Activated CD4-positive, alpha-beta T cell treated with anti-CD3 and anti-CD28 coated beads for 36 hours (primary cell): Measurements from ENCODE around the gene C1RL. TPM values are rescaled to one million over a fixed set of nuclear protein-coding genes. Genes with fewer than 3 reads are reported as not detected.
"Not testable (repeated sequence)": the region's sequence is repeated elsewhere in the genome, so short reads cannot be mapped to it uniquely, and the experiment has no call there.

ENCODE experiments used
- ATAC-seq: fragments of 200-7000 bp; cut with Tn5 transposase; one replicate; pipeline ENCODE4 v1.10.0; 2021; ENCODE audit warnings: mild to moderate bottlenecking, moderate library complexity
- CTCF ChIA-PET: fragments of 350-600 bp; sonication (Branson Sonifier 250); formaldehyde crosslinking; loops from one replicate; lab custom pipeline; 2021; ENCODE audit warnings: antibody characterized with exemption; lab: Charles Lee
- POLR2A ChIA-PET: fragments of 350-600 bp; sonication (Branson Sonifier 250); formaldehyde crosslinking; loops from one replicate; lab custom pipeline; 2021; ENCODE audit warnings: antibody characterized with exemption, inconsistent platforms; lab: Charles Lee
- DNase-seq: peaks from one replicate; pipeline ENCODE4 v3.0.0-alpha.2; 2020
- H3K27ac Mint-ChIP-seq: one replicate; pipeline ENCODE4 v1.8.0; 2021; ENCODE audit warnings: mixed read lengths
- H3K27me3 Mint-ChIP-seq: one replicate; pipeline ENCODE4 v1.8.0; 2021; ENCODE audit warnings: mixed read lengths
- H3K36me3 Mint-ChIP-seq: one replicate; pipeline ENCODE4 v1.8.0; 2021; ENCODE audit warnings: low read depth, mixed read lengths
- H3K4me1 Mint-ChIP-seq: one replicate; pipeline ENCODE4 v1.8.0; 2021; ENCODE audit warnings: mixed read lengths
- H3K4me3 Mint-ChIP-seq: one replicate; pipeline ENCODE4 v1.8.0; 2021; ENCODE audit warnings: mild to moderate bottlenecking, moderate library complexity, mixed read lengths
- H3K9me3 Mint-ChIP-seq: one replicate; pipeline ENCODE4 v1.8.0; 2021; ENCODE audit warnings: low read depth, mixed read lengths
- intact Hi-C, 2 experiments: fragments of 100-400 bp; cut with DNase I in 1 of 2; cut with micrococcal nuclease in 1 of 2; formaldehyde crosslinking; loops; one replicate each; pipeline versions ENCODE4 v1.14.2 to v1.15.1; 2022 to 2024; cut with DNase I, micrococcal nuclease
- total RNA-seq, 2 experiments: library from RNA; stranded (reverse); gene quantifications; one replicate each; pipeline ENCODE4 v1.2.3, GENCODE V29; 2021

The C1RL gene
- total RNA-seq, 2 experiments from 2014 or later = 17.3 to 18.9 TPM

- Mint-ChIP-seq H3K27ac (no peak overlapping the region), H3K36me3 (no peaks in the 10 kb centered on the region), H3K4me1 (no peaks in the 10 kb centered on the region), H3K4me3 (no peak overlapping the region), H3K9me3 (no peaks in the 10 kb centered on the region), H3K27me3 (peaks cover 12% of the 10 kb centered on the region)
- ATAC-seq (no peak), DNase-seq (no peak)
- intact Hi-C loops = no loop called here
- POLR2A ChIA-PET = no interaction called here
- CTCF ChIA-PET = no interaction called here
These were observed 47.4 kb downstream of the C1RL start for GRCh38 chr12:7061596-7061995.

GRCh38 chr12:7061138-7061537 is 47.9 kb downstream of the C1RL start:
- intact Hi-C loops = no loop called here
- DNase-seq = no peak
- POLR2A ChIA-PET = no interaction called here
- Mint-ChIP-seq H3K27me3 (peaks cover 12% of the 10 kb centered on the region), H3K4me3 (no peak overlapping the region), H3K27ac (no peak overlapping the region), H3K36me3 (no peaks in the 10 kb centered on the region), H3K9me3 (no peaks in the 10 kb centered on the region), H3K4me1 (no peaks in the 10 kb centered on the region)
- CTCF ChIA-PET = no interaction called here
- ATAC-seq = no peak

DNA sequence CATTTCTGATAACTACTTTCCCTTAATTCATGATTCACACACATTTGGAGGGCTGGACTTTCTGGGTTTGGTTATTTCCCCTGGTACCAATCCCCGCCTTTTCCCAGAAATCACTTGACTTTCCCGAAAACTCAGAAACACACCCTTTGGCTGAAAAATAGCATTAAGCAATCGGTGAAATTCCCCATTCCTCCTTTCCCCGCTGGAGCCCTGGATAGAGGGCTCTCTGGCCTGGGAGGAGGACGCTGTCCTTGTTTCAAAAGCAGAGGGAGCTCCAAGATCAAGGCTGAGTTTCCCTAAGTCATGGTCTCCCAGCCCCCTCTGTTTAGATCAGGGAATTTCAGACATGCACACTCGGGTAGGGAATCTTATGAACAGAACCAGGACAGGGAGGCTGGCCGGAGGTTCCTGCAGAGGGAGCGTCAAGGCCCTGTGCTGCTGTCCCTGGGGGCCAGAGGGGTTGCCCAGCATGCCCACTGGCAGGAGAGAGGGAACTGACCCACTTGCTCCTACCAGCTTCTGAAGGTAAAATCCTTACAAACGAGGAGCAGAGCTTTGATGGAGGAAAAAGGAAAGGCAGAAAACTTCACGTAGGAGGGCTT is 48.6 kb downstream of the C1RL start, which contains the start of gene C1S:
Gene C1S, plus strand, starts transcription at position 366 of the 602 bp plus-strand sequence. CDS start 1,195 bp downstream, outside the sequence.
- CTCF ChIA-PET = interaction anchor here (0.7 kb wide), 1 partner anchor 114 kb away, joined by 3 read pairs; no protein-coding TSS in a partner anchor
- intact Hi-C loops = no loop called here
- ATAC-seq (no peak), DNase-seq (no peak)
- Mint-ChIP-seq H3K36me3 (no peaks in the 10 kb centered on the region), H3K4me1 (no peaks in the 10 kb centered on the region), H3K9me3 (no peaks in the 10 kb centered on the region), H3K4me3 (no peak within 1 kb of the TSS), H3K27ac (no peak within 1 kb of the TSS), H3K27me3 (peaks cover 12% of the 10 kb centered on the region)
- POLR2A ChIA-PET = no interaction called here

GRCh38 chr12:7059780-7060179 is 49.2 kb downstream of the C1RL start:
- H3K36me3 Mint-ChIP-seq = no peaks in the 10 kb centered on the region
- H3K4me1 Mint-ChIP-seq = no peaks in the 10 kb centered on the region
- DNase-seq = no peak
- H3K9me3 Mint-ChIP-seq = no peaks in the 10 kb centered on the region
- ATAC-seq = no peak
- POLR2A ChIA-PET = no interaction called here
- no peak overlapping the region for H3K27ac Mint-ChIP-seq
- H3K27me3 Mint-ChIP-seq = peaks cover 12% of the 10 kb centered on the region
- no peak overlapping the region for H3K4me3 Mint-ChIP-seq
- CTCF ChIA-PET = interaction anchor here (0.7 to 1.3 kb wide), 2 partner anchors 9 to 113 kb away, joined by 3 read pairs; no protein-coding TSS in a partner anchor
- intact Hi-C loops = no loop called here

- CTCF ChIA-PET = interaction anchor here (1.3 kb wide), 1 partner anchor 9 kb away, joined by 3 read pairs; no protein-coding TSS in a partner anchor
These were observed 50.1 kb downstream of the C1RL start for GRCh38 chr12:7058850-7059395.

GRCh38 chr12:7058163-7058845 is 50.7 kb downstream of the C1RL start:
- Mint-ChIP-seq H3K27me3 (peaks cover 14% of the 10 kb centered on the region), H3K27ac (no peak overlapping the region), H3K36me3 (no peaks in the 10 kb centered on the region), H3K4me1 (no peaks in the 10 kb centered on the region), H3K4me3 (no peak overlapping the region), H3K9me3 (no peaks in the 10 kb centered on the region)
- no peak for DNase-seq
- intact Hi-C loops = no loop called here
- ChIA-PET POLR2A (no interaction called here), CTCF (interaction anchor here (1.3 to 1.5 kb wide), 3 partner anchors 34 to 55 kb away, joined by 3 to 5 read pairs (median 4); partner anchors contain the start of gene C1R)
- no peak for ATAC-seq

More at GRCh38 chr12:7058850-7059395, 50.1 kb downstream of the C1RL start:
- Mint-ChIP-seq H3K36me3 (no peaks in the 10 kb centered on the region), H3K27me3 (peaks cover 14% of the 10 kb centered on the region), H3K4me1 (no peaks in the 10 kb centered on the region), H3K4me3 (no peak overlapping the region), H3K9me3 (no peaks in the 10 kb centered on the region), H3K27ac (no peak overlapping the region)
- ATAC-seq = no peak
- intact Hi-C loops = no loop called here
- POLR2A ChIA-PET = no interaction called here
- no peak for DNase-seq

DNA sequence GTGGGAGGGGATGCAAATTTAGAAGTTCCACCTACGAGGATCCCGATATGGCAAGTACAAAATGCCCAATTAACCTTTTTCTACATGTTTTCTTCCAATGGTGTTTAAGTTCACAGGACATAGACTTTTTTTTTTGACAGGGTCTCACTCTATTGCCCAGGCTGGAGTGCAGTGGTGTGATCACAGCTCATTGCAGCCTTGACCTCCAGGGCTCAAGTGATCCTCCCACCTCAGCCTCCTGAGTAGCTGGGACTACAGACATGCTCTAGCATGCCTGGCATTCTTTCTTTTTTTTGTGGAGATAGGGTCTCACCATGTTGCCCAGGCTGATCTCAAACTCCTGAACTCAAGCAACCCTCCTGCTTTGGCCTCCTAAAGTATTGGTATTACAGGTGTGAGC is 53.3 kb downstream of the C1RL start:
- H3K4me1 Mint-ChIP-seq, DNase-seq, ATAC-seq, H3K27ac Mint-ChIP-seq, H3K36me3 Mint-ChIP-seq, H3K9me3 Mint-ChIP-seq, H3K4me3 Mint-ChIP-seq, POLR2A ChIA-PET, intact Hi-C loops: not testable (repeated sequence)
- H3K27me3 Mint-ChIP-seq = peaks cover 14% of the 10 kb centered on the region
- CTCF ChIA-PET = interaction anchor here (0.6 to 0.9 kb wide), 4 partner anchors 11 to 130 kb away, joined by 3 to 4 read pairs (median 3); no protein-coding TSS in a partner anchor

DNA sequence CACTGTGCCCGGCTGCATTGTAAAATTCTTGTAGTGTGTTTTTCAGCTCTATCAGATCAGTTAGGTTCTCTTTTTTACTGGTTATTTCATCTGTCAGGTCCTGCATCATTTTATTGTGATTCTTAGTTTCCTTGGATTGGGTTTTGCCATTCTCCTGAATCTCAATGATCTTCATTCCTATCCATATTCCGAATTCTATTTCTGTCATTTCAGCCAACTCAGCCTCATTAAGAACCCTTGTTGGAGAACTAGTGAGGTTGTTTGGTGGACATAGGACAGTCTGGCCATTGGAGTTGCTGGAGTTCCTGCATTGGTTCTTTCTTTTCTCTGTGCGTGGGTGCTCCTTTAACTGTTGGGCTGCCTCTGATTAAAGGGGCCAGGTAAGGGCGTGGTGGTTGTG is 54.1 kb downstream of the C1RL start:
- ATAC-seq = no peak
- H3K27me3 Mint-ChIP-seq = peaks cover 12% of the 10 kb centered on the region
- DNase-seq = no peak
- intact Hi-C loops = no loop called here
- ChIA-PET POLR2A (interaction anchor here (0.7 kb wide), 1 partner anchor 24 kb away, joined by 3 read pairs; no protein-coding TSS in a partner anchor), CTCF (interaction anchor here (0.7 kb wide), 2 partner anchors 90 to 129 kb away, joined by 3 read pairs; no protein-coding TSS in a partner anchor)
- H3K27ac Mint-ChIP-seq = no peak overlapping the region
- no peaks in the 10 kb centered on the region for H3K4me1 Mint-ChIP-seq
- H3K36me3 Mint-ChIP-seq = no peaks in the 10 kb centered on the region
- no peaks in the 10 kb centered on the region for H3K9me3 Mint-ChIP-seq
- H3K4me3 Mint-ChIP-seq = no peak overlapping the region

DNA sequence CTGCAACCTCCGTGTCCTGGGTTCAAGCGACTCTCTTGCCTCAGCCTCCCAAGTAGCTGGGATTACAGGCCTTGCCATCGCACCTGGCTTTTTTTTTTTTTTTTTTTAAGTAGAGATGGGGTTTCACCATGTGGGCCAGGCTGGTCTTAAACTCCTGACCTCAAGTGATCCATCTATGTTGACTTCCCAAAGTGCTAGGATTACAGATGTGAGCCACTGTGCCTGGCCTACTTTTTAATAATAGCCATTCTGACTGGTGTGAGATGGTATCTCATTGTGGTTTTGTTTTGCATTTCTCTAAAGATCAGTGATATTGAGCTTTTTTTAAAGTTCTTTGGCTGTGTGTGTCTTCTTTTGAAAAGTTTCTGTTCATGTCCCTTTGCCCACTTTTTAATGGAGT is 59.0 kb downstream of the C1RL start:
- H3K4me3 Mint-ChIP-seq, H3K27me3 Mint-ChIP-seq, DNase-seq, H3K4me1 Mint-ChIP-seq, intact Hi-C loops, H3K36me3 Mint-ChIP-seq, H3K27ac Mint-ChIP-seq, H3K9me3 Mint-ChIP-seq, POLR2A ChIA-PET, ATAC-seq: not testable (repeated sequence)
- CTCF ChIA-PET = interaction anchor here (1.1 to 1.5 kb wide), 3 partner anchors 9 to 18 kb away, joined by 3 to 6 read pairs (median 3); no protein-coding TSS in a partner anchor

GRCh38 chr12:7049445-7049951 is 59.5 kb downstream of the C1RL start:
- intact Hi-C loops, POLR2A ChIA-PET, H3K27ac Mint-ChIP-seq, H3K4me1 Mint-ChIP-seq, H3K36me3 Mint-ChIP-seq, H3K27me3 Mint-ChIP-seq, DNase-seq, H3K9me3 Mint-ChIP-seq, ATAC-seq, CTCF ChIA-PET, H3K4me3 Mint-ChIP-seq: not testable (repeated sequence)

GRCh38 chr12:7047306-7047705 is 61.7 kb downstream of the C1RL start:
- DNase-seq (no peak), ATAC-seq (no peak)
- peaks cover 2% of the 10 kb centered on the region for H3K27me3 Mint-ChIP-seq
- H3K27ac Mint-ChIP-seq = no peak overlapping the region
- peaks cover 8% of the 10 kb centered on the region for H3K4me1 Mint-ChIP-seq
- POLR2A ChIA-PET = no interaction called here
- intact Hi-C loops = no loop called here
- no peak overlapping the region for H3K4me3 Mint-ChIP-seq
- CTCF ChIA-PET = no interaction called here
- no peaks in the 10 kb centered on the region for H3K9me3 Mint-ChIP-seq
- H3K36me3 Mint-ChIP-seq = no peaks in the 10 kb centered on the region
